K562 (cell line): ENCODE results near the gene SUCNR1. TPM values are rescaled to one million over a fixed set of nuclear protein-coding genes. Genes with fewer than 3 reads are reported as not detected.

Experiments
- ARID1B ChIP-seq: fragments of 450-650 bp; IDR thresholded peaks from 2 replicates; pipeline ENCODE4 v1.6.1; 2016; ENCODE audit warnings: antibody characterized with exemption, mild to moderate bottlenecking, inconsistent platforms
- CBFA2T3 ChIP-seq: fragments of 450-650 bp; IDR thresholded peaks from 2 replicates; pipeline ENCODE4 v1.6.1; 2017
- ESRRA ChIP-seq: fragments of 450-650 bp; IDR thresholded peaks from 2 replicates; pipeline ENCODE4 v1.6.1; 2014; ENCODE audit warnings: low read depth, mild to moderate bottlenecking, moderate library complexity, borderline replicate concordance
- FOSL1 ChIP-seq: fragments of 200-800 bp; sonication (Bioruptor generic); conservative IDR thresholded peaks from 2 replicates; pipeline ENCODE4 v1.6.1; 2016; ENCODE audit warnings: missing genetic modification characterization, missing compliant biosample characterization
- GABPA ChIP-seq: fragments of 200-800 bp; sonication (Bioruptor generic); conservative IDR thresholded peaks from 2 replicates; pipeline ENCODE4 v1.6.1; 2016; ENCODE audit warnings: low read depth, missing genetic modification characterization, missing compliant biosample characterization
- HDAC1 ChIP-seq, 2 experiments: fragments of 450-650 bp; IDR thresholded peaks; 2 replicates each; pipeline ENCODE4 v1.6.1; 2016 to 2017; ENCODE audit warnings: inconsistent platforms in 1 of 2, mild to moderate bottlenecking in 1 of 2, moderate library complexity in 1 of 2
- JUN ChIP-seq, 2 experiments: sonication (generic) in 1 of 2; formaldehyde crosslinking in 1 of 2; IDR thresholded peaks; 2 replicates each; pipeline versions ENCODE4 v1.6.1 to v1.8.0; 2012 to 2022; ENCODE audit warnings: borderline replicate concordance in 2 of 2, mild to moderate bottlenecking in 2 of 2, improper control_type of control experiment in 1 of 2, low read depth in 1 of 2, low read length in 1 of 2, missing genetic modification reagents in 1 of 2
- KDM1A ChIP-seq, 2 experiments: fragments of 450-650 bp; IDR thresholded peaks; 2 replicates each; pipeline ENCODE4 v1.6.1; 2016; ENCODE audit warnings: mild to moderate bottlenecking in 2 of 2
- MAFG ChIP-seq: fragments of 450-650 bp; conservative IDR thresholded peaks from 2 replicates; pipeline ENCODE4 v1.6.1; 2016; ENCODE audit warnings: missing genetic modification characterization, missing compliant biosample characterization
- POLR3A ChIP-seq: IDR thresholded peaks from 2 replicates; pipeline ENCODE4 v1.6.1; 2011; ENCODE audit warnings: borderline replicate concordance, mild to moderate bottlenecking, moderate library complexity; ENCODE audit not compliant: insufficient read length, insufficient read depth; ENCODE audit errors: extremely low read depth
- RAD21 ChIP-seq, 2 experiments: fragments of 250-450 bp in 1 of 2; fragments of 450-650 bp in 1 of 2; sonication (Bioruptor Pico) in 1 of 2; formaldehyde crosslinking in 1 of 2; IDR thresholded peaks in 1 of 2; conservative IDR thresholded peaks in 1 of 2; 2 replicates each; pipeline versions ENCODE4 v1.4.0 to v1.8.0; 2020 to 2022; ENCODE audit warnings: mild to moderate bottlenecking in 2 of 2, moderate library complexity in 1 of 2
- SMARCE1 ChIP-seq: fragments of 450-650 bp; IDR thresholded peaks from 2 replicates; pipeline ENCODE4 v1.7.1; 2016; ENCODE audit warnings: mild to moderate bottlenecking
- SMC3 ChIP-seq: conservative IDR thresholded peaks from 2 replicates; pipeline ENCODE4 v1.6.1; 2011; ENCODE audit warnings: low read depth, low read length, improper control_type of control experiment; ENCODE audit not compliant: insufficient read depth
- SREBF2 ChIP-seq: sonication (generic); formaldehyde crosslinking; IDR thresholded peaks from 2 replicates; pipeline ENCODE4 v1.4.0; 2020; ENCODE audit warnings: mild to moderate bottlenecking, missing genetic modification reagents
- TBL1XR1 ChIP-seq, 2 experiments: IDR thresholded peaks; 2 replicates each; pipeline ENCODE4 v1.6.1; 2012; ENCODE audit warnings: improper control_type of control experiment in 2 of 2, low read length in 2 of 2, mild to moderate bottlenecking in 1 of 2
- TCF7 ChIP-seq: sonication (generic); IDR thresholded peaks from 2 replicates; pipeline ENCODE4 v1.6.1; 2016; ENCODE audit warnings: antibody characterized with exemption, borderline replicate concordance
- ZNF3 ChIP-seq: fragments of 250-450 bp; sonication (Bioruptor Pico); IDR thresholded peaks from 2 replicates; pipeline ENCODE4 v1.5.0; 2021; ENCODE audit warnings: mild to moderate bottlenecking, moderate library complexity
- polyA plus RNA-seq, 8 experiments: library from polyadenylated mRNA; depleted of rRNA in 4 of 8; stranded (reverse) in 5 of 8; unstranded in 3 of 8; fragments of >200 nt; fragmentation: Nextera tagmentation in 2 of 8; fragmentation: Illumina TruSeq in 1 of 8; extraction: Ambion mirVana in 2 of 8; extraction: Trizol in 1 of 8; gene quantifications; 2 replicates each; pipeline versions ENCODE4 v1.2.1 to v1.2.3, GENCODE V29; 2011 to 2014; ENCODE audit warnings: inconsistent platforms in 1 of 8, missing spikeins in 1 of 8
- total RNA-seq, 7 experiments: library from RNA; depleted of rRNA in 6 of 7; stranded (reverse); fragments of >200 nt in 6 of 7; fragmentation: Illumina TruSeq in 2 of 7; extraction: Trizol in 2 of 7; gene quantifications; 2 replicates each; pipeline versions ENCODE4 v1.2.1 to v1.2.3, GENCODE V29; 2011 to 2021; ENCODE audit warnings: low replicate concordance in 1 of 7
- TF ChIP-seq, protein P1 (sequence below), 2 experiments: fragments of 450-650 bp in 1 of 2; sonication (generic) in 1 of 2; formaldehyde crosslinking in 1 of 2; IDR thresholded peaks in 1 of 2; conservative IDR thresholded peaks in 1 of 2; 2 replicates each; pipeline versions ENCODE4 v1.6.1 to v1.8.1; 2016 to 2023; ENCODE audit warnings: mild to moderate bottlenecking in 2 of 2, moderate library complexity in 2 of 2, inconsistent platforms in 1 of 2, missing genetic modification reagents in 1 of 2
- TF ChIP-seq, protein P2 (sequence below): fragments of 450-650 bp; IDR thresholded peaks from 2 replicates; pipeline ENCODE4 v1.6.1; 2016; ENCODE audit warnings: antibody characterized with exemption
- TF ChIP-seq, protein P3 (sequence below), 2 experiments: fragments of 250-450 bp in 1 of 2; fragments of 450-650 bp in 1 of 2; sonication (Bioruptor Pico) in 1 of 2; IDR thresholded peaks; 2 replicates each; pipeline versions ENCODE4 v1.6.1 to v1.8.0; 2016 to 2021; ENCODE audit warnings: mild to moderate bottlenecking in 2 of 2, moderate library complexity in 2 of 2, missing compliant biosample characterization in 1 of 2, missing genetic modification characterization in 1 of 2
- TF ChIP-seq, protein P4 (sequence below), 2 experiments: IDR thresholded peaks in 1 of 2; conservative IDR thresholded peaks in 1 of 2; 2 replicates each; pipeline ENCODE4 v1.6.1; 2016; ENCODE audit warnings: low read depth in 2 of 2, mild to moderate bottlenecking in 1 of 2, missing compliant biosample characterization in 1 of 2, missing genetic modification characterization in 1 of 2, moderate library complexity in 1 of 2

Gene SUCNR1
- total and polyA plus RNA-seq, 9 of the 15 experiments (the other 6 are each of a cell fraction or from before 2014, with no cell fraction given): 0.04 to 0.54 (median 0.13) TPM

DNA sequence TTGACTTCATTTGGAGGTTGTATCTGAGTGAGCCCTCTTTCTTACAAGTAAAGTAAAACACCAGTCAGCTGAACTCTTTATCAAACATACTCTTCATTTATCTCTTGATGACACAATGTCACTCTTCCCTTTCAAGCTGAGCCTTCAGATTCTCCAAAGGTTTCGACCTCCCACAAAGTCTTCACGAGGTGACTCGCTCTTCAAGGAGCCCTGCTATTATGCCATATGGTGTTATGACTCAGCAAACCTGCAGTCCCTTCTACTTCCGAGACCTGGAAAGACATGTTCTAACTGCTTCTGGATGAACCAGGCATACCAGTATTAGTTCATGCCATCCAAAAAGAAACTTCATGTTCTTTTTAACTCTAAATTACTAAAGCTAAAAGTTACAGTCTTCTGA is 36.4 kb upstream of the SUCNR1 start (continued):
- TF ChIP-seq, protein P1, sequence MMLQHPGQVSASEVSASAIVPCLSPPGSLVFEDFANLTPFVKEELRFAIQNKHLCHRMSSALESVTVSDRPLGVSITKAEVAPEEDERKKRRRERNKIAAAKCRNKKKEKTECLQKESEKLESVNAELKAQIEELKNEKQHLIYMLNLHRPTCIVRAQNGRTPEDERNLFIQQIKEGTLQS (IDR thresholded peaks at IDR 0.05): peak; percentile 76
- TF ChIP-seq, protein P1 (CRISPR knock-in tag; conservative IDR thresholded peaks at IDR 0.05): no peak
- TF ChIP-seq SREBF2 (CRISPR knock-in tag) (no peak), POLR3A (no peak), HDAC1 (IDR thresholded peaks at IDR 0.05) (peak in 1 of 2 experiments; percentile 77; a peak in 1 of 4 replicates), ARID1B (peak; percentile 80), JUN (IDR thresholded peaks at IDR 0.05; ENCODE audit: borderline replicate concordance, low read depth, low read length) (peak; percentile 71; the same call in 1 of the 2 replicates), JUN (CRISPR knock-in tag; IDR thresholded peaks at IDR 0.05; ENCODE audit: borderline replicate concordance) (no peak), ESRRA (peak; percentile 54; the same call in 1 of the 2 replicates), ZNF3 (CRISPR knock-in tag) (no peak), MAFG (tag) (peak; percentile 97), GABPA (0 out of 2 replicates have a peak, but pooled peaks have one; percentile 19), TCF7 (0 out of 2 replicates have a peak, but pooled peaks have one; percentile 25), FOSL1 (tag) (peak; percentile 69), SMARCE1 (peak; percentile 78; the same call in 1 of the 2 replicates), CBFA2T3 (peak; percentile 87), RAD21 (CRISPR knock-in tag; conservative IDR thresholded peaks at IDR 0.05 in 1 of 2, IDR thresholded peaks at IDR 0.05 in 1 of 2) (peak; percentile 23 to 53; a peak in 3 of 4 replicates), KDM1A (IDR thresholded peaks at IDR 0.05) (peak; percentile 76 to 83), SMC3 (no peak), TBL1XR1 (IDR thresholded peaks at IDR 0.05; ENCODE audit: low read length in 2 of 2) (peak in 1 of 2 experiments; percentile 41; a peak in 1 of 4 replicates)
- TF ChIP-seq, protein P2, sequence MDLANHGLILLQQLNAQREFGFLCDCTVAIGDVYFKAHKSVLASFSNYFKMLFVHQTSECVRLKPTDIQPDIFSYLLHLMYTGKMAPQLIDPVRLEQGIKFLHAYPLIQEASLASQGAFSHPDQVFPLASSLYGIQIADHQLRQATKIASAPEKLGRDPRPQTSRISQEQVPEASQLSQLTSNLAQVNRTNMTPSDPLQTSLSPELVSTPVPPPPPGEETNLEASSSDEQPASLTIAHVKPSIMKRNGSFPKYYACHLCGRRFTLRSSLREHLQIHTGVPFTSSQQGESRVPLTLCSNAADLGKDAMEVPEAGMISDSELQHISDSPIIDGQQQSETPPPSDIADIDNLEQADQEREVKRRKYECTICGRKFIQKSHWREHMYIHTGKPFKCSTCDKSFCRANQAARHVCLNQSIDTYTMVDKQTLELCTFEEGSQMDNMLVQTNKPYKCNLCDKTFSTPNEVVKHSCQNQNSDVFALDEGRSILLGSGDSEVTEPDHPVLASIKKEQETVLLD: no peak
- TF ChIP-seq, protein P3, sequence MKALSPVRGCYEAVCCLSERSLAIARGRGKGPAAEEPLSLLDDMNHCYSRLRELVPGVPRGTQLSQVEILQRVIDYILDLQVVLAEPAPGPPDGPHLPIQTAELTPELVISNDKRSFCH (CRISPR knock-in tag; IDR thresholded peaks at IDR 0.05): no peak
- TF ChIP-seq, protein P3 (tag; IDR thresholded peaks at IDR 0.05): 0 out of 2 replicates have a peak, but pooled peaks have one; percentile 42
- TF ChIP-seq, protein P4, sequence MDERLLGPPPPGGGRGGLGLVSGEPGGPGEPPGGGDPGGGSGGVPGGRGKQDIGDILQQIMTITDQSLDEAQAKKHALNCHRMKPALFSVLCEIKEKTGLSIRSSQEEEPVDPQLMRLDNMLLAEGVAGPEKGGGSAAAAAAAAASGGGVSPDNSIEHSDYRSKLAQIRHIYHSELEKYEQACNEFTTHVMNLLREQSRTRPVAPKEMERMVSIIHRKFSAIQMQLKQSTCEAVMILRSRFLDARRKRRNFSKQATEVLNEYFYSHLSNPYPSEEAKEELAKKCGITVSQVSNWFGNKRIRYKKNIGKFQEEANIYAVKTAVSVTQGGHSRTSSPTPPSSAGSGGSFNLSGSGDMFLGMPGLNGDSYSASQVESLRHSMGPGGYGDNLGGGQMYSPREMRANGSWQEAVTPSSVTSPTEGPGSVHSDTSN (CRISPR knock-in tag; IDR thresholded peaks at IDR 0.05; ENCODE audit: low read depth): no peak
- TF ChIP-seq, protein P4 (tag; conservative IDR thresholded peaks at IDR 0.05; ENCODE audit: low read depth): peak; percentile 86
